NB4 (cell line): Measurements from ENCODE around the gene KRT4.

Experiments
- POLR2A ChIP-seq: IDR thresholded peaks from 2 replicates; pipeline ENCODE4 v1.6.1; 2011; ENCODE audit warnings: mild to moderate bottlenecking; ENCODE audit not compliant: insufficient read length; ENCODE audit errors: extremely low read depth
- TF ChIP-seq, protein P1 (sequence below): IDR thresholded peaks from one replicate; pipeline ENCODE4 v1.5.1; 2012; ENCODE audit warnings: low read depth, low read length
- TF ChIP-seq, protein P2 (sequence below): IDR thresholded peaks from 2 replicates; pipeline ENCODE4 v1.6.1; 2011; ENCODE audit warnings: low read depth, low read length

- TF ChIP-seq, protein P1, sequence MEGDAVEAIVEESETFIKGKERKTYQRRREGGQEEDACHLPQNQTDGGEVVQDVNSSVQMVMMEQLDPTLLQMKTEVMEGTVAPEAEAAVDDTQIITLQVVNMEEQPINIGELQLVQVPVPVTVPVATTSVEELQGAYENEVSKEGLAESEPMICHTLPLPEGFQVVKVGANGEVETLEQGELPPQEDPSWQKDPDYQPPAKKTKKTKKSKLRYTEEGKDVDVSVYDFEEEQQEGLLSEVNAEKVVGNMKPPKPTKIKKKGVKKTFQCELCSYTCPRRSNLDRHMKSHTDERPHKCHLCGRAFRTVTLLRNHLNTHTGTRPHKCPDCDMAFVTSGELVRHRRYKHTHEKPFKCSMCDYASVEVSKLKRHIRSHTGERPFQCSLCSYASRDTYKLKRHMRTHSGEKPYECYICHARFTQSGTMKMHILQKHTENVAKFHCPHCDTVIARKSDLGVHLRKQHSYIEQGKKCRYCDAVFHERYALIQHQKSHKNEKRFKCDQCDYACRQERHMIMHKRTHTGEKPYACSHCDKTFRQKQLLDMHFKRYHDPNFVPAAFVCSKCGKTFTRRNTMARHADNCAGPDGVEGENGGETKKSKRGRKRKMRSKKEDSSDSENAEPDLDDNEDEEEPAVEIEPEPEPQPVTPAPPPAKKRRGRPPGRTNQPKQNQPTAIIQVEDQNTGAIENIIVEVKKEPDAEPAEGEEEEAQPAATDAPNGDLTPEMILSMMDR: no peak
- TF ChIP-seq POLR2A: no peak
- TF ChIP-seq, protein P2, sequence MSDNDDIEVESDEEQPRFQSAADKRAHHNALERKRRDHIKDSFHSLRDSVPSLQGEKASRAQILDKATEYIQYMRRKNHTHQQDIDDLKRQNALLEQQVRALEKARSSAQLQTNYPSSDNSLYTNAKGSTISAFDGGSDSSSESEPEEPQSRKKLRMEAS: no peak
Observed at GRCh38 chr12:52813885-52814709, at the start of gene KRT4.
